ENCODE results near the gene BRI3. TPM values are rescaled to one million over a fixed set of nuclear protein-coding genes. Genes with fewer than 3 reads are reported as not detected.
A peak's percentile ranks its signal among the peaks of the same experiment; 100 is the strongest.

The BRI3 gene
- total and polyA plus RNA-seq, 2 of the 13 experiments (the other 11 are each of a cell fraction or from before 2014, with no cell fraction given), result 54.0 to 103 TPM

- Histone ChIP-seq H3K36me3 (replicated peaks in 1 of 2; ENCODE audit: control insufficient read depth in 1 of 2, insufficient read depth in 2 of 2, low read length in 2 of 2) (no peaks in the 10 kb centered on the region; a peak in 1 of 5 replicates), H3K4me2 (ENCODE audit: low read depth, low read length) (no peak overlapping the region), H3K4me3 (replicated peaks in 1 of 3; ENCODE audit: insufficient read depth in 1 of 3, low read depth in 2 of 3, low read length in 3 of 3) (no peak overlapping the region), H3K4me1 (ENCODE audit: insufficient read depth, low read length) (no peaks in the 10 kb centered on the region), H3K27me3 (ENCODE audit: control insufficient read depth in 1 of 2, insufficient read depth in 2 of 2, low read length in 2 of 2) (no peaks in the 10 kb centered on the region), H3K9ac (ENCODE audit: insufficient read depth, low read depth, low read length) (no peak overlapping the region), H4K20me1 (ENCODE audit: insufficient read depth, low read length) (no peaks in the 10 kb centered on the region), H3K79me2 (ENCODE audit: insufficient read depth, low read length) (no peaks in the 10 kb centered on the region), H3K27ac (ENCODE audit: extremely low read length, insufficient read depth, low read length) (no peak overlapping the region), H3K9me3 (ENCODE audit: low read length) (no peaks in the 10 kb centered on the region), H2AFZ (ENCODE audit: low read length) (no peak overlapping the region)
- in situ Hi-C loops (cut with HindIII; ENCODE audit: extremely low pct_ligation_motif_present, low pct_unique_long_range_greater_than_20kb), result loop anchor here (5.0 kb wide), 1 partner anchor 224 kb away; no protein-coding TSS in a partner anchor
- CTCF ChIA-PET (ENCODE audit: low intra/inter-chr PET ratio, low total read pairs), result interaction anchor here (2.3 kb wide), 1 partner anchor 220 kb away, joined by 12 read pairs; no protein-coding TSS in a partner anchor
- BruUV-seq (replicated peaks), result no TSS peak
- intact Hi-C loops (cut with micrococcal nuclease; ENCODE audit: unreplicated experiment), result loop anchor here (1.0 kb wide), 1 partner anchor 220 kb away; no protein-coding TSS in a partner anchor
- POLR2A ChIA-PET, result no interaction called here
- 83% methylated on average over 15 of the region's 16 CpGs for WGBS (ENCODE audit: low lambda C conversion rate)
- no peak for DNase-seq (ENCODE audit: low spot score)
- TF ChIP-seq NCOA2 (CRISPR knock-in tag; IDR thresholded peaks at IDR 0.05) (no peak), KAT7 (CRISPR knock-in tag; IDR thresholded peaks at IDR 0.05; ENCODE audit: borderline replicate concordance) (no peak), SOX5 (CRISPR knock-in tag; IDR thresholded peaks at IDR 0.05; ENCODE audit: borderline replicate concordance) (no peak), NFIC (IDR thresholded peaks at IDR 0.05; ENCODE audit: low read length) (no peak), IRF2 (CRISPR knock-in tag; IDR thresholded peaks at IDR 0.05) (no peak), MEIS2 (CRISPR knock-in tag; IDR thresholded peaks at IDR 0.05) (no peak)
- FAIRE-seq, result no peak
- peak; percentile 39 for ATAC-seq
These were observed 39.7 kb upstream of the BRI3 start for GRCh38 chr7:98241674-98242241.

GRCh38 chr7:98242342-98242741 lies 39.1 kb upstream of the BRI3 start:
- H2AFZ ChIP-seq (ENCODE audit: low read length), result no peak overlapping the region
- no peak for ATAC-seq
- H3K4me3 ChIP-seq (replicated peaks in 1 of 3; ENCODE audit: insufficient read depth in 1 of 3, low read depth in 2 of 3, low read length in 3 of 3), result no peak overlapping the region
- BruUV-seq (replicated peaks), result no TSS peak
- no peaks in the 10 kb centered on the region; a peak in 1 of 5 replicates for H3K36me3 ChIP-seq (replicated peaks in 1 of 2; ENCODE audit: control insufficient read depth in 1 of 2, insufficient read depth in 2 of 2, low read length in 2 of 2)
- no peaks in the 10 kb centered on the region for H4K20me1 ChIP-seq (ENCODE audit: insufficient read depth, low read length)
- H3K27ac ChIP-seq (ENCODE audit: extremely low read length, insufficient read depth, low read length), result no peak overlapping the region
- no peaks in the 10 kb centered on the region for H3K27me3 ChIP-seq (ENCODE audit: control insufficient read depth in 1 of 2, insufficient read depth in 2 of 2, low read length in 2 of 2)
- H3K4me2 ChIP-seq (ENCODE audit: low read depth, low read length), result no peak overlapping the region
- no peak for TF ChIP-seq ZNF800 (CRISPR knock-in tag; IDR thresholded peaks at IDR 0.05)
- TF ChIP-seq ZBTB43 (CRISPR knock-in tag; conservative IDR thresholded peaks at IDR 0.05), result no peak
- TF ChIP-seq SMYD3 (CRISPR knock-in tag; IDR thresholded peaks at IDR 0.05), result no peak
- no peak for TF ChIP-seq ZNF619 (CRISPR knock-in tag; IDR thresholded peaks at IDR 0.05)
- no peak for TF ChIP-seq PHF21A (CRISPR knock-in tag; IDR thresholded peaks at IDR 0.05)
- TF ChIP-seq ZNF607 (CRISPR knock-in tag; IDR thresholded peaks at IDR 0.05; ENCODE audit: borderline replicate concordance), result no peak
- no peak for TF ChIP-seq SYNCRIP (IDR thresholded peaks at IDR 0.05; ENCODE audit: insufficient read depth, low read depth, low read length)
- TF ChIP-seq THAP8 (CRISPR knock-in tag; IDR thresholded peaks at IDR 0.05; ENCODE audit: borderline replicate concordance), result no peak
- TF ChIP-seq ZSCAN25 (CRISPR knock-in tag; IDR thresholded peaks at IDR 0.05), result no peak
- H3K4me1 ChIP-seq (ENCODE audit: insufficient read depth, low read length), result no peaks in the 10 kb centered on the region
- no peak for DNase-seq (ENCODE audit: low spot score)
- intact Hi-C loops (cut with micrococcal nuclease; ENCODE audit: unreplicated experiment), result no loop called here
- no peaks in the 10 kb centered on the region for H3K79me2 ChIP-seq (ENCODE audit: insufficient read depth, low read length)
- no peaks in the 10 kb centered on the region for H3K9me3 ChIP-seq (ENCODE audit: low read length)
- in situ Hi-C loops (cut with HindIII; ENCODE audit: extremely low pct_ligation_motif_present, low pct_unique_long_range_greater_than_20kb), result loop anchor here (5.0 kb wide), 1 partner anchor 225 kb away; no protein-coding TSS in a partner anchor
- CTCF ChIA-PET (ENCODE audit: low intra/inter-chr PET ratio, low total read pairs), result no interaction called here
- POLR2A ChIA-PET, result no interaction called here
- WGBS (ENCODE audit: low lambda C conversion rate), result 97% methylated on average over 1 of the region's 1 CpG
- no peak for FAIRE-seq
- no peak overlapping the region for H3K9ac ChIP-seq (ENCODE audit: insufficient read depth, low read depth, low read length)
